LNCAP (cell line): ENCODE results near the gene SLC25A5.

ENCODE experiments used
- TF ChIP-seq, protein P1 (sequence below): fragments of 450-650 bp; IDR thresholded peaks from 2 replicates; pipeline ENCODE4 v1.5.1; 2017; ENCODE audit warnings: mild to moderate bottlenecking

SLC25A5 gene

DNA sequence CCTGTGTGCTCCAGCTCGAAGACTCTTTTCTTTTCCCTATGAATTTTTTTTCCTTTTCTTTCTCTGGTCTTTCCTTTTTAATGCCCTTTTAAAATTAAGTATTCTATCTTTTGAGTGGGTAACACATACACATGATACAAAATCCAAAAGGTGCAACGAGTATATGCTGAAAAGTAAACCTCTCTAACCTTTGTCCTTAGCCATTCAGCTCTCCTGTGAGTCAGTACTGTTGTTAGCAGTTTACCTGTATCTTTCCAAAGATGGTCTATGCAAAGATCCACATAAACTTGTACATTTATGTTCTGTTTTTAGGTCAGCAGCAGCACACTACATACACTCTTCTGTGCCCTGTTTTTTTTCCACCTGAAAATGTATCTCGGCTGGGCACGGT, 40.5 kb upstream of the SLC25A5 start:
- TF ChIP-seq, protein P1, sequence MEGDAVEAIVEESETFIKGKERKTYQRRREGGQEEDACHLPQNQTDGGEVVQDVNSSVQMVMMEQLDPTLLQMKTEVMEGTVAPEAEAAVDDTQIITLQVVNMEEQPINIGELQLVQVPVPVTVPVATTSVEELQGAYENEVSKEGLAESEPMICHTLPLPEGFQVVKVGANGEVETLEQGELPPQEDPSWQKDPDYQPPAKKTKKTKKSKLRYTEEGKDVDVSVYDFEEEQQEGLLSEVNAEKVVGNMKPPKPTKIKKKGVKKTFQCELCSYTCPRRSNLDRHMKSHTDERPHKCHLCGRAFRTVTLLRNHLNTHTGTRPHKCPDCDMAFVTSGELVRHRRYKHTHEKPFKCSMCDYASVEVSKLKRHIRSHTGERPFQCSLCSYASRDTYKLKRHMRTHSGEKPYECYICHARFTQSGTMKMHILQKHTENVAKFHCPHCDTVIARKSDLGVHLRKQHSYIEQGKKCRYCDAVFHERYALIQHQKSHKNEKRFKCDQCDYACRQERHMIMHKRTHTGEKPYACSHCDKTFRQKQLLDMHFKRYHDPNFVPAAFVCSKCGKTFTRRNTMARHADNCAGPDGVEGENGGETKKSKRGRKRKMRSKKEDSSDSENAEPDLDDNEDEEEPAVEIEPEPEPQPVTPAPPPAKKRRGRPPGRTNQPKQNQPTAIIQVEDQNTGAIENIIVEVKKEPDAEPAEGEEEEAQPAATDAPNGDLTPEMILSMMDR, result no peak

GRCh38 chrX:119429471-119429870, 38.8 kb upstream of the SLC25A5 start:
- TF ChIP-seq, protein P1, result no peak

GRCh38 chrX:119442286-119442685, 26.0 kb upstream of the SLC25A5 start:
- TF ChIP-seq, protein P1, result no peak

DNA sequence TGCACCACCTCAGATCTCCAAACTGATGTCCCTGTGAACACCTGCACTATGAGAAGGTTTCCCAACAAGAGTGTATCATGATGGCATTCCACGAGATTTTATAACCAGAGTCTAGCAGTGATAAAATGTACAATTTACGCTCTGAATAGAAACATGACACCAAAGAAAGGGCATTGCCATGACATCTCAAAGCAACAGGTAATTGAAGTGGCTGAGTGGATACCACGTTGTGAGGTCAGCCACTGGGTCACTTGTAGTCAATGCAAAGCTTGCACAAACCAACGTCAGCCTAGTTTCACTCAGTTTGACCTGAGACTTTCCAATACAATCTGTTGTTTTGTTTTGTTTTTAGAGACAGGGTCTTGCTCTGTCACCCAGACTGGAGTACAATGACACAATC, 15.0 kb upstream of the SLC25A5 start:
- TF ChIP-seq, protein P1, result no peak

DNA sequence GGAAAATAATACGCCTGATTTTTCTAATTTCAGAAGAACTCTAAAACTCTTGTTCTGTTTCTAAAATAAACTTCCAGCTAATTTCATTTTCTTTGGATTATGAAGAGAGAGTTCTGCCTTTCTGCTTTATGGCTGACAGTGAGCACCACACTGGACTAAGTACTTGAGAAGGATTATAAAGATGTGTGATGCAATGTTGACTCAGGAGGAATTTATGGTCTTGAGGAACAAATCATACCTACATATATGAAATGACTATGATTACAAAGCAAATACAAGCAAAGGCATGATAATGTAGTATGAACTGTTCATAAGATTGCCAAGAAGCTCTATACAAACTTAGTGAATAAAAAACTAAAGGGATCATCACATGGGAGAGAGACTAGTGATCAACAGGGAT, 13.0 kb upstream of the SLC25A5 start:
- TF ChIP-seq, protein P1, result no peak

- TF ChIP-seq, protein P1, result no peak
Measured at GRCh38 chrX:119459181-119459580, 9.1 kb upstream of the SLC25A5 start.

DNA sequence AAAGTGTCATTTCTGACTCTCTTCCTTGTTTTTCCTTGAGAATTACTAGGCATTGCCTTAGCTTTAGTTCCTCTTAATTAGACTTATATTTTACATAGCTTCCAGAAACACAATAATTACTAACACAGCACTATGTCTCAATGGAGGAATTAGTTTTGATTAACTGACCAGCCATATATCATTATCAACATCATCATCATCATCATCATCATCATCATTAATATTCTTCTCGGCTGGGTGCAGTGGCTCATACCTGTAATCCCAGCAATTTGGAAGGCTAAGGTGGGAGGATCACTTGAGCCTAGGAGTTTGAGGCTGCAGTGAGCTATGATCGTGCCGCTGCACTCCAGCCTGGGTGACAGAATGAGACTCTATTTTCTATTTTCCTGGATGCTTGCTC, 2.7 kb upstream of the SLC25A5 start:
- TF ChIP-seq, protein P1, result no peak

- TF ChIP-seq, protein P1, result no peak
Measured at GRCh38 chrX:119466970-119467369, 1.3 kb upstream of the SLC25A5 start.
